ENCODE data around the gene PPM1M.

Gene PPM1M

DNA sequence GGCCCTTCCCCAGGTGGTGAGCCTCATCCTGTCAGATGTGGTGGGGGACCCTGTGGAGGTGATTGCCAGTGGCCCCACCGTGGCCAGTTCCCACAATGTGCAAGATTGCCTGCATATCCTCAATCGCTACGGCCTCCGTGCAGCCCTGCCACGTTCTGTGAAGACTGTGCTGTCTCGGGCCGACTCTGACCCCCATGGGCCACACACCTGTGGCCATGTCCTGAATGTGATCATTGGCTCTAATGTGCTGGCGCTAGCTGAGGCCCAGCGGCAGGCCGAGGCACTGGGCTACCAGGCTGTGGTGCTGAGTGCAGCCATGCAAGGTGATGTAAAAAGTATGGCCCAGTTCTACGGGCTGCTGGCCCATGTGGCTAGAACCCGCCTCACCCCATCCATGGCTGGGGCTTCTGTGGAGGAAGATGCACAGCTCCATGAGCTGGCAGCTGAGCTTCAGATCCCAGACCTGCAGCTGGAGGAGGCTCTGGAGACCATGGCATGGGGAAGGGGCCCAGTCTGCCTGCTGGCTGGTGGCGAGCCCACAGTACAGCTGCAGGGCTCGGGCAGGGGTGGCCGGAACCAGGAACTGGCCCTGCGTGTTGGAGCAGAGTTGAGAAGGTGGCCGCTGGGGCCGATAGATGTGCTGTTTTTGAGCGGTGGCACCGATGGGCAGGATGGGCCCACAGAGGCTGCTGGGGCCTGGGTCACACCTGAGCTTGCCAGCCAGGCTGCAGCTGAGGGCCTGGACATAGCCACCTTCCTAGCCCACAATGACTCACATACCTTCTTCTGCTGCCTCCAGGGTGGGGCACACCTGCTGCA is 46.9 kb downstream of the PPM1M start:
- DNase-seq (ENCODE audit: low spot score), result no peak
- TF ChIP-seq, protein P1, sequence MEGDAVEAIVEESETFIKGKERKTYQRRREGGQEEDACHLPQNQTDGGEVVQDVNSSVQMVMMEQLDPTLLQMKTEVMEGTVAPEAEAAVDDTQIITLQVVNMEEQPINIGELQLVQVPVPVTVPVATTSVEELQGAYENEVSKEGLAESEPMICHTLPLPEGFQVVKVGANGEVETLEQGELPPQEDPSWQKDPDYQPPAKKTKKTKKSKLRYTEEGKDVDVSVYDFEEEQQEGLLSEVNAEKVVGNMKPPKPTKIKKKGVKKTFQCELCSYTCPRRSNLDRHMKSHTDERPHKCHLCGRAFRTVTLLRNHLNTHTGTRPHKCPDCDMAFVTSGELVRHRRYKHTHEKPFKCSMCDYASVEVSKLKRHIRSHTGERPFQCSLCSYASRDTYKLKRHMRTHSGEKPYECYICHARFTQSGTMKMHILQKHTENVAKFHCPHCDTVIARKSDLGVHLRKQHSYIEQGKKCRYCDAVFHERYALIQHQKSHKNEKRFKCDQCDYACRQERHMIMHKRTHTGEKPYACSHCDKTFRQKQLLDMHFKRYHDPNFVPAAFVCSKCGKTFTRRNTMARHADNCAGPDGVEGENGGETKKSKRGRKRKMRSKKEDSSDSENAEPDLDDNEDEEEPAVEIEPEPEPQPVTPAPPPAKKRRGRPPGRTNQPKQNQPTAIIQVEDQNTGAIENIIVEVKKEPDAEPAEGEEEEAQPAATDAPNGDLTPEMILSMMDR (IDR thresholded peaks at IDR 0.05; ENCODE audit: borderline replicate concordance, control extremely low read depth, extremely low read depth, insufficient read depth, missing control alignments), result no peak
- in situ Hi-C loops (cut with MboI; ENCODE audit: low sequenced_read_pairs, unreplicated experiment), result no loop called here

DNA sequence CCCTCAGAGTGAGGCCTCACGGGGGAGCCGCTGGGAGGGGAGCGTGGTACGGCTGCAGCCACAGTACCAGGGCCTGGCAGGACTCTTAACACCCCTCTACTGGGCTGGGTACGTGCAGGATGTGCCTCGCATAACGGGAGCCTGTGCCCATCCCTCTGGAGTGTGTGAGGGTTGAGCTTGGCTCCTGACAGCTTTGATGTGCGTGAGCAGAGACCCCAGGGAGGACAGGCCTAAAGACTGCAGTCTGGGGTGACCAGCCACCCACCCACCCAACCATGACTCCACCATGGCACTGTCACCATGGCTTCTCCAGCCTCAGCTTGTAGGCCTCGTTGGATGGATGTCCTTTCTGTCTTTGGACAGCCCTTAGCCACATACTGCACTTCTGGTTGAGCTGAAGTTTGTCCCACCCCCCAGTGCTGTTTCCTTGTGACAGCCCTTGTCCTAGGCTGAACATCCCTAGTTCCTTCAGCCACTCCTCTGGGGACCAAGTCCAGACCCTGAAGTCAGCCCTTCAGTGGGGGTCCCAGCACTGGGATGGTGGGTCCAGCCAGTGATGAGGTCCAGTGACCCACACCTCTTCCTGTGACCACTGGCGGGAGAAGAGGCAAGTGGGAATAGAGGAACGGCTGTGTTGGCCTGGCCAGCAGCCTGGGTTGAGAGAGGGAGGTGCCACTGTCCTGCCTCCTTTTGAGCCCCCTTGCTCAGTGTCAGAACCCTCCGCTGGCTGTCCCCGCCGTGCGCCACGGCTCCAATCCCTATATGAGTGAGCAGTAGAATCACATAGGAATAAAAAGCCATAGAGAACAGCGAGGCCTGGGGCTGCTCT is 48.1 kb downstream of the PPM1M start:
- no peak for DNase-seq (ENCODE audit: low spot score)
- TF ChIP-seq, protein P1 (IDR thresholded peaks at IDR 0.05; ENCODE audit: borderline replicate concordance, control extremely low read depth, extremely low read depth, insufficient read depth, missing control alignments), result no peak
- in situ Hi-C loops (cut with MboI; ENCODE audit: low sequenced_read_pairs, unreplicated experiment), result no loop called here

DNA sequence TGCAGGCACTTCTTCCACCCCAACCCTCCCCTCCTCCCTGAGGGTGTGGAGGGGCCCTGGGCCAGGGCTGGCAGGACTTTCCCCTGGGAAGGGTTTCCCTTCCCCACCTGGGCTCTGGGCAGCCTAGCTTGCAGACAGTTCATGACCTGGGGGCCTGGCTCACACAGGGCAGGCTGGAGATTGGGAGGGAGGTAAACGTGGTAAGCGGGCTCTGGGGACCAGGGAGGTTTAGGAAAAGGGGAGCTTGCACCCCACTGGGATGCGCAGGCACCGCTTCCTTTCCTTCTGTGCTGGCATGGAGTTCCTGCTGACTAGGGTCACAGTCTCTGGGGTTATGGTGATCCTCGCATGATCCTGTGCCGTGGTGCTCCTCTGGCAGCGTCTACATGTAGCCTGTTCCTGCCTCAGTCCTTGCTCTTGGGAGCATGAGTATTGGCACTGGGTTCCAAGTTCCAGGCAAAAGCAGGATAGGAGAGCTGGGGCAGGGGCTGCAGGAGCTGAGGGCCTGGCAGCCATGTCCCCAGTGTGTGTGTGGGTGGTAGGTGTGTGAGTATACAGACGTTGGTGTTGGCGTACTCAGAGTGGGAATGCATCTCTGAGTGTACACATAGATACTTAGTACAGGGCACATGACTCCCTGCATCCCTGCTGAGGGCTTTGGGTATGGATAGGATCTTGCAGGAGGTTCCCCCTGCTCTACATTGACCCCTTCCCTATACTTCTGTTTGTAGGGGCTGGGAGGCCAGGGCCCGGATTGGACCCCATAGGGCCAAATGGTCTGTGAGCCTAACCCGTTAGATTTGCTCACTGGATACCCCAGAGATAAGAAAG is 49.0 kb downstream of the PPM1M start:
- in situ Hi-C loops (cut with MboI; ENCODE audit: low sequenced_read_pairs, unreplicated experiment), result no loop called here
- no peak for DNase-seq (ENCODE audit: low spot score)
- TF ChIP-seq, protein P1 (IDR thresholded peaks at IDR 0.05; ENCODE audit: borderline replicate concordance, control extremely low read depth, extremely low read depth, insufficient read depth, missing control alignments), result no peak

DNA sequence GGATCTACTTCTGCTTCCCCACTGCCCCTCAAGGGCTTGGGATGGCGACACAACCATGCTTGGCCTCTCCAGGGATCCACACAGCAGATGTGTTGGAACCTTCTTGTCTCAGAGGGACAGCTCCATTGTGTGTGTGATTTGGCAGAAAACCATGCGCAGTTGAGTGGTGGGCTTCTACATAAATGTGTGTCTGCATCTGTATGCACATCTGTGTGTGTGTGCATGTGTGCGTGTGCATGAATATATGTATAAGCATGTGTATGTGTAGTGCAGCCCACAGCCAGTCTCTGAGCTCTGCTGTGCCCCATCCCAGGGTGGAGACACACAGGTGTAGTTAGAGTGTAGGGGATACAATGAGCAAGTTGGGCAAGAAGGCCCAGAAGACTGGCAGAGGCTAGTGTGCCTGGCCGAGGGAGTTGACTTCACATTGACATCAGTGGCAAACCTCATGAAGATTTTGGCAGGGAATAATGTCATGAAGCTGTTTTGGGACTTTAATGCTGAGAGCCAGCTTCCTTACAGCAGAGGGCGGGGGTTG is 50.2 kb downstream of the PPM1M start:
- TF ChIP-seq, protein P1 (IDR thresholded peaks at IDR 0.05; ENCODE audit: borderline replicate concordance, control extremely low read depth, extremely low read depth, insufficient read depth, missing control alignments), result no peak
- in situ Hi-C loops (cut with MboI; ENCODE audit: low sequenced_read_pairs, unreplicated experiment), result no loop called here

DNA sequence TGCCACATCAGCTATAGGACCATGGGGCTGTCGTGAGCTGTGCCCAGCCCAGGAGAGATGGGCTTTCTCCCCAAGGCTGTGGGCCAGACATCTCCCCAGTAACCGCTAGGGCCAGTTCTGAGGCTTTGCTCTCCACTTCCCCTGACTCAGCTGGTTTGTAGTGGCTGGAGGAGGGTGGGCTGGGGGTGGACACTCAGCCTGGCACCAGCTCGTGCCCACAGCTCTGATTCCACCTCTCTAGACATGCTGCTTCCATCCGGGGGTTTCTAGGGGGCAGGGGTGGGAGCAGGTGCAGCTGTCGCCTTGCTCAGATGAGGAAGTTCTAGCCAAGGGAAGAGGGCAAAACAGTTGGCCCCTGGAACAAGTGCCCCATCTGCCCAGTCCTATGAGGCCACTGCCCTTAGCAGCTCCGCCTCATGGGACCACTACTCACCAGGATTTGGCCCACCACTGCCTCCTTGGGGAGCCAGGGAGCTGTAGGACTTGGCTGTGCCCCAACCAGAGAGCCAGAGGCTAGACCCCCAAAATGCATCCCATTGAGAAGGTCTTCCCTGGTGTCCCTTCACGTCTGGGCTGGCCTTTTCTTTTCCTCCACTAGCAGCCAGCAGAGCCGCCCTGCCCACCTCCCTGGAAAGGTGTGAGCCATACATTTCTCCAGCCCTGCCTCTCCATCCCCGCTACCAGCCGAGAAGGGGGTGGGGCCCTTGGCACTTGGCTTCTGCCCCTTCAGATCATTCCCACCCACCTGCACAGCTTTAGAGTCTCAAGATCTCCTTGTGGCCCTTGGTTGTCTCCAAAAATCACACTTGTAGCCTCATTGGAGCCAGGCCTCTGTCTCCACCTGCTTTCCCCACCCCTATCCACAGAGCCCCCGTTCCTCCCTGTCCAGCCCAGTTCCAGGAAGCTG is 51.9 kb downstream of the PPM1M start:
- in situ Hi-C loops (cut with MboI; ENCODE audit: low sequenced_read_pairs, unreplicated experiment), result no loop called here
- no peak for DNase-seq (ENCODE audit: low spot score)
- TF ChIP-seq, protein P1 (IDR thresholded peaks at IDR 0.05; ENCODE audit: borderline replicate concordance, control extremely low read depth, extremely low read depth, insufficient read depth, missing control alignments), result no peak

More for the DNA sequence above, 50.2 kb downstream of the PPM1M start:
- DNase-seq (ENCODE audit: low spot score), result no peak

Measured in GM13976 (cell line).